Mesenchymal stem cell (in vitro differentiated cells and primary cell): ENCODE measurements around the gene GRAMD1B.

ENCODE experiments used
- DNase-seq: peaks from one replicate; pipeline ENCODE4 v3.0.0-alpha.2; 2013
- H2AFZ ChIP-seq: one replicate; pipeline ENCODE4 v1.6.1; 2013; ENCODE audit warnings: low read depth, mild to moderate bottlenecking, control low read depth, inconsistent platforms, low read length, moderate library complexity
- H2AK5ac ChIP-seq: 2 replicates; pipeline ENCODE4 v1.6.1; 2013; ENCODE audit warnings: low read length, moderate library complexity, mild to moderate bottlenecking, inconsistent platforms; ENCODE audit not compliant: severe bottlenecking
- H2BK120ac ChIP-seq: one replicate; pipeline ENCODE4 v1.6.1; 2013; ENCODE audit warnings: low read depth, mild to moderate bottlenecking, inconsistent platforms, low read length, moderate library complexity
- H2BK12ac ChIP-seq, 2 experiments: one replicate each; pipeline ENCODE4 v1.6.1; 2013; ENCODE audit warnings: inconsistent platforms in 2 of 2, low read length in 2 of 2, mild to moderate bottlenecking in 2 of 2, moderate library complexity in 2 of 2, control low read depth in 1 of 2
- H2BK15ac ChIP-seq: one replicate; pipeline ENCODE4 v1.6.1; 2013; ENCODE audit warnings: mild to moderate bottlenecking, low read depth, inconsistent platforms; ENCODE audit not compliant: poor library complexity, severe bottlenecking
- H2BK5ac ChIP-seq: 2 replicates; pipeline ENCODE4 v1.6.1; 2013; ENCODE audit warnings: low read depth, mild to moderate bottlenecking, low read length, control low read depth, inconsistent platforms; ENCODE audit not compliant: poor library complexity, severe bottlenecking
- H3K14ac ChIP-seq, 2 experiments: one replicate each; pipeline ENCODE4 v1.6.1; 2013; ENCODE audit warnings: inconsistent platforms in 2 of 2, low read length in 2 of 2, control low read depth in 1 of 2, mild to moderate bottlenecking in 1 of 2, moderate library complexity in 1 of 2
- H3K18ac ChIP-seq, 2 experiments: one replicate each; pipeline ENCODE4 v1.6.1; 2013; ENCODE audit warnings: inconsistent platforms in 2 of 2, low read length in 2 of 2, control low read depth in 1 of 2, low read depth in 1 of 2, mild to moderate bottlenecking in 1 of 2
- H3K23ac ChIP-seq, 2 experiments: one replicate each; pipeline ENCODE4 v1.6.1; 2013; ENCODE audit warnings: inconsistent platforms in 2 of 2, low read length in 2 of 2, mild to moderate bottlenecking in 2 of 2, moderate library complexity in 2 of 2, control low read depth in 1 of 2
- H3K27ac ChIP-seq: 2 replicates; pipeline ENCODE4 v1.5.1; 2013; ENCODE audit warnings: mild to moderate bottlenecking, moderate library complexity, low read length, control low read depth, inconsistent platforms; ENCODE audit not compliant: poor library complexity, severe bottlenecking
- H3K27me3 ChIP-seq, 2 experiments: 2 replicates each; pipeline versions ENCODE4 v1.6.1 to v1.7.0; 2013; ENCODE audit warnings: low read length in 2 of 2, mild to moderate bottlenecking in 2 of 2, moderate library complexity in 2 of 2, control low read depth in 1 of 2, inconsistent platforms in 1 of 2; ENCODE audit not compliant: control insufficient read depth in 1 of 2, insufficient read depth in 1 of 2
- H3K36me3 ChIP-seq, 2 experiments: 2 replicates each; pipeline versions ENCODE4 v1.6.1 to v1.7.0; 2013; ENCODE audit warnings: low read length in 2 of 2, control low read depth in 1 of 2, inconsistent platforms in 1 of 2, low read depth in 1 of 2, mild to moderate bottlenecking in 1 of 2; ENCODE audit not compliant: insufficient read depth in 2 of 2, control insufficient read depth in 1 of 2
- H3K4ac ChIP-seq, 2 experiments: one replicate each; pipeline ENCODE4 v1.6.1; 2013; ENCODE audit warnings: inconsistent platforms in 2 of 2, low read length in 2 of 2, mild to moderate bottlenecking in 2 of 2, moderate library complexity in 2 of 2, control low read depth in 1 of 2, low read depth in 1 of 2
- H3K4me1 ChIP-seq: 2 replicates; pipeline ENCODE4 v1.6.1; 2013; ENCODE audit warnings: low read depth, low read length, control low read depth; ENCODE audit not compliant: control insufficient read depth, insufficient read depth
- H3K4me2 ChIP-seq: 2 replicates; pipeline ENCODE4 v1.6.1; 2013; ENCODE audit warnings: low read length, mild to moderate bottlenecking, inconsistent platforms; ENCODE audit not compliant: poor library complexity, severe bottlenecking
- H3K4me3 ChIP-seq, 2 experiments: 2 replicates each; pipeline versions ENCODE4 v1.5.1 to v1.7.0; 2013; ENCODE audit warnings: low read length in 2 of 2, mild to moderate bottlenecking in 2 of 2, control low read depth in 1 of 2, low read depth in 1 of 2; ENCODE audit not compliant: insufficient read depth in 1 of 2
- H3K79me1 ChIP-seq: replicated peaks from 2 replicates; pipeline ENCODE4 v1.6.1; 2013; ENCODE audit warnings: mild to moderate bottlenecking, control low read depth, low read length, inconsistent platforms; ENCODE audit not compliant: poor library complexity, severe bottlenecking
- H3K9ac ChIP-seq: 2 replicates; pipeline ENCODE4 v1.7.0; 2013; ENCODE audit warnings: mild to moderate bottlenecking, low read length, moderate library complexity
- H3K9me3 ChIP-seq: 2 replicates; pipeline ENCODE4 v1.7.0; 2013; ENCODE audit warnings: mild to moderate bottlenecking, low read length; ENCODE audit not compliant: control insufficient read depth
- H4K8ac ChIP-seq: one replicate; pipeline ENCODE4 v1.6.1; 2013; ENCODE audit warnings: inconsistent platforms, mild to moderate bottlenecking, low read length, moderate library complexity
- H4K91ac ChIP-seq: one replicate; pipeline ENCODE4 v1.6.1; 2013; ENCODE audit warnings: mild to moderate bottlenecking, low read length, inconsistent platforms
- WGBS: methylation state at CpG from one replicate; pipeline ENCODE4 v1.1.7; 2013; ENCODE audit warnings: mixed read lengths; 5-methylcytosine and 5-hydroxymethylcytosine counted together

The GRAMD1B gene

GRCh38 chr11:123505546-123506299, 75.7 kb downstream of the GRAMD1B start:
- H3K9me3 ChIP-seq, result no peaks in the 10 kb centered on the region
- H3K36me3 ChIP-seq, result no peaks in the 10 kb centered on the region
- no peak overlapping the region for H3K14ac ChIP-seq
- H3K27me3 ChIP-seq, result no peaks in the 10 kb centered on the region
- no peak overlapping the region for H3K4ac ChIP-seq
- H2BK120ac ChIP-seq, result no peak overlapping the region
- no peak overlapping the region for H3K9ac ChIP-seq
- no peak overlapping the region for H3K4me3 ChIP-seq
- no peak overlapping the region for H4K8ac ChIP-seq
- no peak overlapping the region for H2BK5ac ChIP-seq
- no peak overlapping the region for H3K18ac ChIP-seq
- H3K79me1 ChIP-seq, result peaks cover 3% of the 10 kb centered on the region
- H4K91ac ChIP-seq, result no peak overlapping the region
- no peak overlapping the region for H2AFZ ChIP-seq
- peaks cover 15% of the 10 kb centered on the region for H3K4me1 ChIP-seq
- peak overlapping the region; percentile 42 for H3K4me2 ChIP-seq
- H2BK12ac ChIP-seq, result no peak overlapping the region
- WGBS, result 74% methylated on average over 5 of the region's 6 CpGs
- peak overlapping the region; percentile 90 for H3K27ac ChIP-seq
- DNase-seq, result no peak
- no peak overlapping the region for H2AK5ac ChIP-seq
- no peak overlapping the region for H3K23ac ChIP-seq
- no peak overlapping the region for H2BK15ac ChIP-seq

GRCh38 chr11:123507043-123507442, 77.0 kb downstream of the GRAMD1B start:
- H3K14ac ChIP-seq, result no peak overlapping the region
- WGBS, result 73% methylated on average over 1 of the region's 1 CpG
- no peak for DNase-seq
- no peak overlapping the region for H3K23ac ChIP-seq
- H3K18ac ChIP-seq, result no peak overlapping the region
- H3K9me3 ChIP-seq, result no peaks in the 10 kb centered on the region
- H2BK120ac ChIP-seq, result no peak overlapping the region
- H2AK5ac ChIP-seq, result no peak overlapping the region
- H3K4ac ChIP-seq, result no peak overlapping the region
- H4K8ac ChIP-seq, result no peak overlapping the region
- H2BK15ac ChIP-seq, result no peak overlapping the region
- H3K27ac ChIP-seq, result no peak overlapping the region
- no peaks in the 10 kb centered on the region for H3K27me3 ChIP-seq
- H4K91ac ChIP-seq, result no peak overlapping the region
- peaks cover 16% of the 10 kb centered on the region for H3K4me1 ChIP-seq
- H2BK12ac ChIP-seq, result no peak overlapping the region
- no peaks in the 10 kb centered on the region for H3K36me3 ChIP-seq
- no peak overlapping the region for H3K4me2 ChIP-seq
- H2BK5ac ChIP-seq, result no peak overlapping the region
- H2AFZ ChIP-seq, result no peak overlapping the region
- peaks cover 7% of the 10 kb centered on the region for H3K79me1 ChIP-seq
- H3K4me3 ChIP-seq, result no peak overlapping the region
- H3K9ac ChIP-seq, result no peak overlapping the region

- peak overlapping the region; percentile 8 for H2AFZ ChIP-seq
- DNase-seq, result peak; percentile 77
- H3K18ac ChIP-seq, result peak overlapping the region in 1 of 2 experiments; percentile 31
- H3K4me1 ChIP-seq, result peaks cover 16% of the 10 kb centered on the region
- H3K27ac ChIP-seq, result peak overlapping the region; percentile 46
- H3K4me3 ChIP-seq, result peak overlapping the region in 1 of 2 experiments; percentile 65
- H4K8ac ChIP-seq, result peak overlapping the region; percentile 21
- no peak overlapping the region for H3K4me2 ChIP-seq
- no peak overlapping the region for H3K14ac ChIP-seq
- peaks cover 0 to 3% of the 10 kb centered on the region in 2 experiments for H3K36me3 ChIP-seq
- H3K4ac ChIP-seq, result no peak overlapping the region
- H2BK120ac ChIP-seq, result no peak overlapping the region
- H2AK5ac ChIP-seq, result peak overlapping the region; percentile 21
- no peak overlapping the region for H3K23ac ChIP-seq
- no peak overlapping the region for H4K91ac ChIP-seq
- H3K9ac ChIP-seq, result peak overlapping the region; percentile 57
- no peak overlapping the region for H2BK5ac ChIP-seq
- peaks cover 11% of the 10 kb centered on the region for H3K79me1 ChIP-seq
- peak overlapping the region in 1 of 2 experiments; percentile 22 for H2BK12ac ChIP-seq
- WGBS, result 63% methylated on average over 16 of the region's 18 CpGs
- H3K9me3 ChIP-seq, result no peaks in the 10 kb centered on the region
- peaks cover 0 to 7% of the 10 kb centered on the region in 2 experiments for H3K27me3 ChIP-seq
- no peak overlapping the region for H2BK15ac ChIP-seq
Observed at GRCh38 chr11:123509737-123510578, 79.9 kb downstream of the GRAMD1B start.

GRCh38 chr11:123510579-123510905, 80.5 kb downstream of the GRAMD1B start:
- Histone ChIP-seq H3K18ac (no peak overlapping the region), H4K91ac (no peak overlapping the region), H3K4me2 (no peak overlapping the region), H3K14ac (no peak overlapping the region), H3K4me1 (peaks cover 16% of the 10 kb centered on the region), H3K27me3 (peaks cover 0 to 7% of the 10 kb centered on the region in 2 experiments), H2BK5ac (no peak overlapping the region), H3K4me3 (peak overlapping the region in 1 of 2 experiments; percentile 65), H3K4ac (no peak overlapping the region), H3K79me1 (peaks cover 11% of the 10 kb centered on the region), H2BK15ac (no peak overlapping the region), H2BK120ac (no peak overlapping the region), H2AK5ac (peak overlapping the region; percentile 21), H3K27ac (no peak overlapping the region), H4K8ac (peak overlapping the region; percentile 56), H3K9me3 (no peaks in the 10 kb centered on the region), H3K36me3 (peaks cover 0 to 3% of the 10 kb centered on the region in 2 experiments), H2BK12ac (peak overlapping the region in 1 of 2 experiments; percentile 22), H3K23ac (no peak overlapping the region), H3K9ac (peak overlapping the region; percentile 57), H2AFZ (no peak overlapping the region)
- 88% methylated on average over 3 of the region's 13 CpGs for WGBS
- DNase-seq, result peak; percentile 14
